ENCODE results near the gene DCLK1. TPM values are rescaled to one million over a fixed set of nuclear protein-coding genes. Genes with fewer than 3 reads are reported as not detected.

Gene DCLK1
- total RNA-seq, 4 donors from 2014 or later: 10.0 to 41.1 (median 19.5) TPM

DNA sequence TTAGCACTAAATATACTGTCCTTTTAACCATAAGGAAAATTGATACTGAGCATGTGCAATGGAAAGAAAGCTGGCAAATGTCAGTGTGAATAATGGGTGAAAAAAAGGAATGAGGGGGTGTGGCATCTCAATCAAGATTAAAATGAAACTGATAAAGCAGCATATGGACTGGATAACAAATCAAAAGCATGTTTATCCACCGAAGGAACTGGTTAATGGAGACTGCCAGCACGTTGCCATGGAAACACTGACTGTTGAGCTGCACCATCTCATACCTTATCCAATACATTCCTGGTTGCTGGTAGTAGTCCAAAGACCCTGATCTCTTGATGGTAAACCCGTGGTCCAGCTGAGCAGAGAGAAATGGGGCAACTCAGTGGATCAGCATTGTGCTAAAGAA lies 343.2 kb downstream of the DCLK1 start:
- intact Hi-C loops (cut with DNase I; ENCODE audit: low total_unique reads): no loop called here
- no peak overlapping the region for H3K4me3 ChIP-seq (ENCODE audit: low read depth, poor library complexity, severe bottlenecking)
- TF ChIP-seq POLR2A (IDR thresholded peaks at IDR 0.05) (no peak), CTCF (IDR thresholded peaks at IDR 0.05) (no peak)
- WGBS, 2 donors: 46 to 59% methylated on average over 3 of the region's 3 CpGs
- no peak for DNase-seq (ENCODE audit: low spot score in 2 of 2)

GRCh38 chr13:35785576-35786303 lies 345.4 kb downstream of the DCLK1 start:
- 84 to 85% methylated on average over 12 of the region's 12 CpGs for WGBS, 2 donors

DNA sequence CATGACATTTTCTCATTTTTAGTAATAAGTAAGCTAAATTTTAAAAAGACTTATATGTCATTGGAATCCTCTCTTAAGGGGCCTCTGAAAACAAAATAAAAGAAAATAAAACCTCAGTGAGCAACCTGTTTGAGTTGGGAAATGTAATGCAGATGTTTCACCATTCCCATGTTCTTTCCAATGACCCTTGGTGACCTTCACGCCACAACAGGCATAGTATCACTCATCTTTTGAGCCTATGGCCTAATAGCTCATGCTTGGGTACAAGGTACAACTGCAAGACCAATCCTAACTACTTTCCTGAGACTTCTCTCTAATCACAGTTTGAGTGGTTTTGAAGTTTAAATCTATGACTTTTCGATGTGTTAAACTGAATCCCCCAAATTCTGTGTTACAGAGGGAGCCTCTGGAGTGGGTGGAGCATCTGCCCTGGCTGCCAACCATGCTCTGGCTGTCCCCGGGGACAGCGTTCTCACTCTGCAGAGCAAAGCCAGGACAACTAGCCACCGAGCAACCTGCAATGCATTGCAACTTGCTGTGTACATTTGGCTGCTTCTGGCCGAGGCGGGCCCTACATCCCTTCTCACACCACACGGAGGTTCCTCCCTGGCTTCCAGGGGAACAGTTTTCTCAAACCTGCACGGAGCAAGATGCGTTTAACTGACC lies 346.8 kb downstream of the DCLK1 start:
- no peak overlapping the region for H3K4me3 ChIP-seq (ENCODE audit: low read depth, poor library complexity, severe bottlenecking)
- 88% methylated on average over 10 of the region's 10 CpGs for WGBS, 2 donors
- DNase-seq (ENCODE audit: low spot score in 2 of 2): no peak
- TF ChIP-seq CTCF (IDR thresholded peaks at IDR 0.05): no peak
- TF ChIP-seq POLR2A (IDR thresholded peaks at IDR 0.05): no peak
- intact Hi-C loops (cut with DNase I; ENCODE audit: low total_unique reads): no loop called here

More at GRCh38 chr13:35785576-35786303, 345.4 kb downstream of the DCLK1 start:
- intact Hi-C loops (cut with DNase I; ENCODE audit: low total_unique reads): no loop called here
- no peak for DNase-seq (ENCODE audit: low spot score in 2 of 2)
- no peak overlapping the region for H3K4me3 ChIP-seq (ENCODE audit: low read depth, poor library complexity, severe bottlenecking)
- TF ChIP-seq POLR2A (IDR thresholded peaks at IDR 0.05) (no peak), CTCF (IDR thresholded peaks at IDR 0.05) (no peak)

DNA sequence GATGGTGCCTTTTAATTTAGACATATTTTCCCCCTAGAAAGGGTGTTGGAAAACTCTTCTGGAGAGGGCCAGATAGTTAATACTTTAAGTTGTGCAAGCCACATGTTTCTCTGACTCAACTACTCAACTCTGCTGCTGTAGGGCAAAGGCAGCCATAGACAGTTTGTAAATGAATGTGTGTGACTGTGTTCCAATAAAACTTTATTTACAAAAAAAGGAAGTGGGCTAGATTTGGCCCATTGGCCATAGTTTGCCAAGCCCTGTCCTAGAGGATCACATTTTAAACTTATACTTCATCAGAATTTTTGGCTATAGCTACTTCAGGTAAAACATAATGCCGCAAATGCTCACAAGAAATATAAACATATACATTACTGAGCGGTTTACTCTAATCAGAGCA lies 348.4 kb downstream of the DCLK1 start:
- DNase-seq (ENCODE audit: low spot score in 2 of 2): no peak
- no peak overlapping the region for H3K4me3 ChIP-seq (ENCODE audit: low read depth, poor library complexity, severe bottlenecking)
- no peak for TF ChIP-seq CTCF (IDR thresholded peaks at IDR 0.05)
- TF ChIP-seq POLR2A (IDR thresholded peaks at IDR 0.05): no peak
- 89 to 97% methylated on average over 2 of the region's 2 CpGs for WGBS, 2 donors
- intact Hi-C loops (cut with DNase I; ENCODE audit: low total_unique reads): no loop called here

GRCh38 chr13:35781036-35782000 lies 349.9 kb downstream of the DCLK1 start:
- intact Hi-C loops (cut with DNase I; ENCODE audit: low total_unique reads): no loop called here
- WGBS, 2 donors: 78 to 82% methylated on average over 7 of the region's 7 CpGs
- TF ChIP-seq POLR2A (IDR thresholded peaks at IDR 0.05) (no peak), CTCF (IDR thresholded peaks at IDR 0.05) (no peak)
- no peak overlapping the region for H3K4me3 ChIP-seq (ENCODE audit: low read depth, poor library complexity, severe bottlenecking)
- DNase-seq (ENCODE audit: low spot score in 2 of 2): no peak

Data from lower leg skin (tissue), 4 donors.